ENCODE data around the gene CARNS1. TPM values are rescaled to one million over a fixed set of nuclear protein-coding genes. Genes with fewer than 3 reads are reported as not detected.
A peak's percentile ranks its signal among the peaks of the same experiment; 100 is the strongest.
"Not testable (repeated sequence)": the region's sequence is repeated elsewhere in the genome, so short reads cannot be mapped to it uniquely, and the experiment has no call there.

The CARNS1 gene
- total RNA-seq, 1 donor from 2014 or later: 0.29 TPM

GRCh38 chr11:67463680-67464410 lies 48.4 kb downstream of the CARNS1 start:
- DNase-seq (ENCODE audit: low spot score, unreplicated experiment): no peak
- H3K9me3 Mint-ChIP-seq (ENCODE audit: low read depth): no peaks in the 10 kb centered on the region
- H3K4me1 Mint-ChIP-seq (ENCODE audit: low read depth): peaks cover 12% of the 10 kb centered on the region
- TF ChIP-seq CTCF (IDR thresholded peaks at IDR 0.05; ENCODE audit: unreplicated experiment): no peak
- H3K27me3 Mint-ChIP-seq: no peaks in the 10 kb centered on the region
- H3K36me3 Mint-ChIP-seq (ENCODE audit: insufficient read depth): no peaks in the 10 kb centered on the region
- peak overlapping the region; percentile 82 for H3K4me3 Mint-ChIP-seq (ENCODE audit: low read depth)
- peak overlapping the region; percentile 95 for H3K27ac Mint-ChIP-seq

- Mint-ChIP-seq H3K27me3 (no peaks in the 10 kb centered on the region), H3K36me3 (ENCODE audit: insufficient read depth) (no peaks in the 10 kb centered on the region), H3K4me1 (ENCODE audit: low read depth) (peaks cover 12% of the 10 kb centered on the region), H3K4me3 (ENCODE audit: low read depth) (peak overlapping the region; percentile 82), H3K27ac (peak overlapping the region; percentile 95), H3K9me3 (ENCODE audit: low read depth) (no peaks in the 10 kb centered on the region)
- peak; percentile 79 for DNase-seq (ENCODE audit: low spot score, unreplicated experiment)
- TF ChIP-seq CTCF (IDR thresholded peaks at IDR 0.05; ENCODE audit: unreplicated experiment): no peak
Observed at GRCh38 chr11:67464411-67465188, 49.1 kb downstream of the CARNS1 start.

GRCh38 chr11:67465189-67465510 lies 49.7 kb downstream of the CARNS1 start:
- Mint-ChIP-seq H3K4me1 (ENCODE audit: low read depth) (peaks cover 12% of the 10 kb centered on the region), H3K27me3 (no peaks in the 10 kb centered on the region), H3K36me3 (ENCODE audit: insufficient read depth) (no peaks in the 10 kb centered on the region), H3K27ac (peak overlapping the region; percentile 95), H3K9me3 (ENCODE audit: low read depth) (no peaks in the 10 kb centered on the region), H3K4me3 (ENCODE audit: low read depth) (peak overlapping the region; percentile 82)
- DNase-seq (ENCODE audit: low spot score, unreplicated experiment): no peak
- no peak for TF ChIP-seq CTCF (IDR thresholded peaks at IDR 0.05; ENCODE audit: unreplicated experiment)

- Mint-ChIP-seq H3K4me1 (ENCODE audit: low read depth) (peaks cover 12% of the 10 kb centered on the region), H3K4me3 (ENCODE audit: low read depth) (peak overlapping the region; percentile 82), H3K27ac (peak overlapping the region; percentile 95)
- not testable (repeated sequence) for DNase-seq (ENCODE audit: low spot score, unreplicated experiment); H3K9me3 Mint-ChIP-seq (ENCODE audit: low read depth); H3K36me3 Mint-ChIP-seq (ENCODE audit: insufficient read depth); H3K27me3 Mint-ChIP-seq
Observed at GRCh38 chr11:67465530-67465929, 50.1 kb downstream of the CARNS1 start.

- no peak for DNase-seq (ENCODE audit: low spot score, unreplicated experiment)
- no peak for TF ChIP-seq CTCF (IDR thresholded peaks at IDR 0.05; ENCODE audit: unreplicated experiment)
- no peaks in the 10 kb centered on the region for H3K9me3 Mint-ChIP-seq (ENCODE audit: low read depth)
- no peaks in the 10 kb centered on the region for H3K36me3 Mint-ChIP-seq (ENCODE audit: insufficient read depth)
- peak overlapping the region; percentile 21 for H3K4me3 Mint-ChIP-seq (ENCODE audit: low read depth)
- peaks cover 2% of the 10 kb centered on the region for H3K27me3 Mint-ChIP-seq
- peaks cover 12% of the 10 kb centered on the region for H3K4me1 Mint-ChIP-seq (ENCODE audit: low read depth)
- no peak overlapping the region for H3K27ac Mint-ChIP-seq
Observed at GRCh38 chr11:67466367-67466766, 50.9 kb downstream of the CARNS1 start.
